ENCODE measurements around the gene LMNTD1. TPM values are rescaled to one million over a fixed set of nuclear protein-coding genes. Genes with fewer than 3 reads are reported as not detected.

Gene LMNTD1
- total RNA-seq, 2 donors from 2014 or later = not detected

DNA sequence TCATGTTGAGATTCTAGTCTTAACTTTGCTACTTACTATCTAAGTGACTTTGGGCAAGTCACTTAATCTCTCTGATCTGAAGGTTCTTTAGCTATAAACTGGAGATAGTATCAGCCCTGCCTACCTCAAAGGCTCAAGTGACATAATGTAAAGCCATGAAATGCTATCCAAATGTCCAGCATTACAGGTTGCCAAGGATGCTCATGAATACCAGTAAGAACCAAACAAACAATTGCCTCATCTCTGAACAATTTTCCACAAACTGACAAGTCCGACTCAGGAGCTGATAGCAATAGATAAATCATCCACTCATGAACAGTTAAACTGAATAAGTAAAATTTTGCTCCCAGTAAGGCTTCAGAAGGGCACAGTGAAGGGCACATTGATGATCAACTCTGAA is 51.5 kb downstream of the LMNTD1 start:
- H3K36me3 ChIP-seq = no peaks in the 10 kb centered on the region
- H3K27ac ChIP-seq = no peak overlapping the region
- H3K27me3 ChIP-seq (replicated peaks; ENCODE audit: insufficient read depth) = no peaks in the 10 kb centered on the region
- no peak overlapping the region for H3K4me3 ChIP-seq
- no peaks in the 10 kb centered on the region for H3K9me3 ChIP-seq
- TF ChIP-seq, protein P1, sequence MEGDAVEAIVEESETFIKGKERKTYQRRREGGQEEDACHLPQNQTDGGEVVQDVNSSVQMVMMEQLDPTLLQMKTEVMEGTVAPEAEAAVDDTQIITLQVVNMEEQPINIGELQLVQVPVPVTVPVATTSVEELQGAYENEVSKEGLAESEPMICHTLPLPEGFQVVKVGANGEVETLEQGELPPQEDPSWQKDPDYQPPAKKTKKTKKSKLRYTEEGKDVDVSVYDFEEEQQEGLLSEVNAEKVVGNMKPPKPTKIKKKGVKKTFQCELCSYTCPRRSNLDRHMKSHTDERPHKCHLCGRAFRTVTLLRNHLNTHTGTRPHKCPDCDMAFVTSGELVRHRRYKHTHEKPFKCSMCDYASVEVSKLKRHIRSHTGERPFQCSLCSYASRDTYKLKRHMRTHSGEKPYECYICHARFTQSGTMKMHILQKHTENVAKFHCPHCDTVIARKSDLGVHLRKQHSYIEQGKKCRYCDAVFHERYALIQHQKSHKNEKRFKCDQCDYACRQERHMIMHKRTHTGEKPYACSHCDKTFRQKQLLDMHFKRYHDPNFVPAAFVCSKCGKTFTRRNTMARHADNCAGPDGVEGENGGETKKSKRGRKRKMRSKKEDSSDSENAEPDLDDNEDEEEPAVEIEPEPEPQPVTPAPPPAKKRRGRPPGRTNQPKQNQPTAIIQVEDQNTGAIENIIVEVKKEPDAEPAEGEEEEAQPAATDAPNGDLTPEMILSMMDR (IDR thresholded peaks at IDR 0.05) = no peak
- no peaks in the 10 kb centered on the region for H3K4me1 ChIP-seq (ENCODE audit: control insufficient read depth in 1 of 2, low read depth in 2 of 2)
- DNase-seq (ENCODE audit: low spot score) (no peak), ATAC-seq (ENCODE audit: insufficient number of reproducible peaks, low FRiP score, low read depth) (no peak)

- no peaks in the 10 kb centered on the region for H3K27me3 ChIP-seq (replicated peaks; ENCODE audit: insufficient read depth)
- TF ChIP-seq, protein P1 (IDR thresholded peaks at IDR 0.05) = no peak
- no peaks in the 10 kb centered on the region for H3K9me3 ChIP-seq
- no peaks in the 10 kb centered on the region for H3K4me1 ChIP-seq (ENCODE audit: control insufficient read depth in 1 of 2, low read depth in 2 of 2)
- no peaks in the 10 kb centered on the region for H3K36me3 ChIP-seq
- no peak overlapping the region for H3K27ac ChIP-seq
- no peak overlapping the region for H3K4me3 ChIP-seq
- no peak for DNase-seq (ENCODE audit: low spot score)
- ATAC-seq (ENCODE audit: insufficient number of reproducible peaks, low FRiP score, low read depth) = no peak
Measured at GRCh38 chr12:25500651-25501050, 52.4 kb downstream of the LMNTD1 start.

- no peaks in the 10 kb centered on the region for H3K27me3 ChIP-seq (replicated peaks; ENCODE audit: insufficient read depth)
- no peaks in the 10 kb centered on the region for H3K9me3 ChIP-seq
- no peak overlapping the region for H3K27ac ChIP-seq
- H3K4me3 ChIP-seq = no peak overlapping the region
- TF ChIP-seq, protein P1 (IDR thresholded peaks at IDR 0.05) = no peak
- H3K4me1 ChIP-seq (ENCODE audit: control insufficient read depth in 1 of 2, low read depth in 2 of 2) = no peaks in the 10 kb centered on the region
- no peak for DNase-seq (ENCODE audit: low spot score)
- no peak for ATAC-seq (ENCODE audit: insufficient number of reproducible peaks, low FRiP score, low read depth)
- H3K36me3 ChIP-seq = no peaks in the 10 kb centered on the region
Measured at GRCh38 chr12:25497021-25497420, 56.1 kb downstream of the LMNTD1 start.

DNA sequence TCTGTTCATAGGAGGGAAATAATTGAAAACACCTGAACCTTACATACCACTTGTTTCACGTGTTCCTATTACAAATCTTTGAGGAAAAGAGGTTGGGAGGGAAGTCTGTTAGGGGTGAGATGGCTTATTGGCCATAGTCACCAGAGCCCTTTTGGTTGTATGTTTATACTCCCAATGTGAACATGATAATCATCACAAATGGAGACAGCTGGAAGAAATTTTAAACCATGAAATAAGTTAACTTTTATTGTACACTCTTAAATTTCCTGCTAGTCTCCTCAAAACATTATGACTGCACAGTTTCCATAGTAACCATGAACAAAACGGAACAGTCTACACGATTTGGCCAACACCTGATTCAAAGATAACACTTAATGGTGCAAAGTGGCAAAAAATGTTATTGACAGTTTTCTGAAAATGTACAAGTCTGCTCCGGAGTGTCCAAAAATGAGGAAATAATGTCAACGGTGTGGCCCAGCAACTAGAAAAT is 56.9 kb downstream of the LMNTD1 start:
- Histone ChIP-seq H3K36me3 (no peaks in the 10 kb centered on the region), H3K27me3 (replicated peaks; ENCODE audit: insufficient read depth) (no peaks in the 10 kb centered on the region), H3K4me1 (ENCODE audit: control insufficient read depth in 1 of 2, low read depth in 2 of 2) (no peaks in the 10 kb centered on the region), H3K4me3 (no peak overlapping the region), H3K9me3 (no peaks in the 10 kb centered on the region), H3K27ac (no peak overlapping the region)
- TF ChIP-seq, protein P1 (IDR thresholded peaks at IDR 0.05) = no peak
- no peak for ATAC-seq (ENCODE audit: insufficient number of reproducible peaks, low FRiP score, low read depth)
- DNase-seq (ENCODE audit: low spot score) = no peak

- no peaks in the 10 kb centered on the region for H3K36me3 ChIP-seq
- ATAC-seq (ENCODE audit: insufficient number of reproducible peaks, low FRiP score, low read depth) (no peak), DNase-seq (ENCODE audit: low spot score) (no peak)
- H3K27me3 ChIP-seq (replicated peaks; ENCODE audit: insufficient read depth) = no peaks in the 10 kb centered on the region
- H3K27ac ChIP-seq = no peak overlapping the region
- H3K4me1 ChIP-seq (ENCODE audit: control insufficient read depth in 1 of 2, low read depth in 2 of 2) = no peaks in the 10 kb centered on the region
- TF ChIP-seq, protein P1 (IDR thresholded peaks at IDR 0.05) = no peak
- no peak overlapping the region for H3K4me3 ChIP-seq
- no peaks in the 10 kb centered on the region for H3K9me3 ChIP-seq
Measured at GRCh38 chr12:25495331-25496097, 57.6 kb downstream of the LMNTD1 start.

Data from thoracic aorta (tissue), 2 donors.